IPS DF 6.9 (cell line): ENCODE data around the gene ANKRD11.

ENCODE experiments used
- DNase-seq: peaks from one replicate; pipeline ENCODE4 v3.0.0-alpha.2; 2013; ENCODE audit warnings: low read depth, low spot score
- H3K27ac ChIP-seq: one replicate; pipeline ENCODE4 v1.5.1; 2013; ENCODE audit warnings: low read length, control low read depth
- H3K27me3 ChIP-seq: 2 replicates; pipeline ENCODE4 v1.6.1; 2013; ENCODE audit warnings: mild to moderate bottlenecking, low read length; ENCODE audit not compliant: control insufficient read depth, insufficient read depth
- H3K36me3 ChIP-seq: 2 replicates; pipeline ENCODE4 v1.6.1; 2013; ENCODE audit warnings: low read length; ENCODE audit not compliant: control insufficient read depth, insufficient read depth
- H3K4me1 ChIP-seq: 2 replicates; pipeline ENCODE4 v1.6.1; 2013; ENCODE audit warnings: low read length; ENCODE audit not compliant: control insufficient read depth, insufficient read depth
- H3K4me3 ChIP-seq: 2 replicates; pipeline ENCODE4 v1.5.1; 2013; ENCODE audit warnings: mild to moderate bottlenecking, low read length
- H3K9me3 ChIP-seq: 2 replicates; pipeline ENCODE4 v1.6.1; 2013; ENCODE audit warnings: low read length, inconsistent platforms; ENCODE audit not compliant: control insufficient read depth, insufficient read depth
- WGBS: extraction: QIAGEN DNeasy Blood & Tissue Kit; methylation state at CpG from one replicate; pipeline ENCODE4 v1.1.7; 2013; ENCODE audit warnings: mixed read lengths, missing lambda C conversion rate; ENCODE audit not compliant: insufficient read length, insufficient coverage; 5-methylcytosine and 5-hydroxymethylcytosine counted together

ANKRD11 gene

DNA sequence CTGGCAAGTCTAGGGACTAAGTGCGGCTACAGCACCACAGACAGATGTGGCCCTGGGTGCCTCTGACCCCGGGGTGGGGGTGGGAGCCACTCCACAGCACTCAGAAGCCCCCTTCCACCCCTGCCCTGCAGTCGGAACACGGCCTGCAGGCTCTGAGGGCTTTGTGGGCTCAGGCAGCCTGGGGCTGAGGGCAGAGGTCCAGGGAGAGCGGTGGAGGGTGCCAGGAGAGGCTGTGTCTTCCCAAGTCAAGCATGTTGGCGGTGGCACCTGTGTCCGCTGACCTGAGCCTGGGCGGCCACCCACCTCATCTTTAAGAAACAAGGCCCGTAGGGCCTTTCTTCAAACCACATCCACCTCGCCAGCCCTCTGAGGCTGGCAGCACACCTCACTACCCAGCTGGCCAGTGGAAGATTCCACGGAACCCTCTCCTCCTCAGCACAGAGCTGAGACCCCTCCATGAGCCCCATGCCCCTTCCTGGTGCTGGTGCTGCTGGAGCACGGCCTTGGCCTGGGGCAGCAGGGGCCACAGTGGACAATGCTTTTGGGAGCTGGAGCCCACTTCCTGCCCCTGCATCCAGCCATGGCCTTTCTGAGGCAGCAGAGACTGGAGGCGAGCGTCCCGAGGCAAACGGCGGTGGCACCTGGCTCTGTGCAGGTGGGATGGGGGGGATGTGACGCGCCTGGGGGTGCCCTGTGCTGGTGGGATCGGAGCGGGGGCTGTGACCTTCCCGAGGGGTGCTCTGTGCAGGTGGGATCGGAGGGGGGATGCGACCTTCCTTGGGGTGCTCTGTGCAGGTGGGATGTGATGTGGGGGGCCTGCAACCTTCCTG is 195.1 kb downstream of the ANKRD11 start:
- Histone ChIP-seq H3K9me3 (no peaks in the 10 kb centered on the region), H3K4me3 (no peak overlapping the region), H3K27ac (no peak overlapping the region), H3K27me3 (no peaks in the 10 kb centered on the region), H3K36me3 (no peaks in the 10 kb centered on the region; the same call in 1 of the 2 replicates), H3K4me1 (peaks cover 27% of the 10 kb centered on the region)
- no peak for DNase-seq
- WGBS: no CpG with 5 or more reads among the region's 24 CpGs

DNA sequence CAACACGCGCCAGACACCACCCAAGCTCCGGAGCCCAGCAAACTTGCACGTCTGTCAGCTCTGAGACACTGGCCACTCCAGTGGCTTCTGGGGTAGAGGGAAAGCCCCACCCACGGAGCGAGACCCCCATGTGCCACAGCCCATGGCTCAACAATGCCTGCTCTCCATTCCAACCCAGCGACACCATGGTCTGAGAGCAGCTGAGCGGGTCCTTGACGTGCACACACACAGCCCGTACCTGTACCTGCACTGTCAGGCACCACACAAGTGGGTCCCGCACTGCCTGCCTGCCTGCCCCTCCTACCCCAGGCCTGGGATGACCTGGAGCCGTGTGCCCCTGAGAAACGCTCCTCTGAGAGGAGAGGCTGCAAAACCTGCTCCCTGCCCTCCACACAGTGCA is 195.9 kb downstream of the ANKRD11 start:
- Histone ChIP-seq H3K27ac (no peak overlapping the region), H3K36me3 (no peaks in the 10 kb centered on the region; the same call in 1 of the 2 replicates), H3K27me3 (no peaks in the 10 kb centered on the region), H3K4me3 (no peak overlapping the region), H3K4me1 (peaks cover 28% of the 10 kb centered on the region), H3K9me3 (no peaks in the 10 kb centered on the region)
- no CpG with 5 or more reads among the region's 13 CpGs for WGBS
- DNase-seq: no peak

DNA sequence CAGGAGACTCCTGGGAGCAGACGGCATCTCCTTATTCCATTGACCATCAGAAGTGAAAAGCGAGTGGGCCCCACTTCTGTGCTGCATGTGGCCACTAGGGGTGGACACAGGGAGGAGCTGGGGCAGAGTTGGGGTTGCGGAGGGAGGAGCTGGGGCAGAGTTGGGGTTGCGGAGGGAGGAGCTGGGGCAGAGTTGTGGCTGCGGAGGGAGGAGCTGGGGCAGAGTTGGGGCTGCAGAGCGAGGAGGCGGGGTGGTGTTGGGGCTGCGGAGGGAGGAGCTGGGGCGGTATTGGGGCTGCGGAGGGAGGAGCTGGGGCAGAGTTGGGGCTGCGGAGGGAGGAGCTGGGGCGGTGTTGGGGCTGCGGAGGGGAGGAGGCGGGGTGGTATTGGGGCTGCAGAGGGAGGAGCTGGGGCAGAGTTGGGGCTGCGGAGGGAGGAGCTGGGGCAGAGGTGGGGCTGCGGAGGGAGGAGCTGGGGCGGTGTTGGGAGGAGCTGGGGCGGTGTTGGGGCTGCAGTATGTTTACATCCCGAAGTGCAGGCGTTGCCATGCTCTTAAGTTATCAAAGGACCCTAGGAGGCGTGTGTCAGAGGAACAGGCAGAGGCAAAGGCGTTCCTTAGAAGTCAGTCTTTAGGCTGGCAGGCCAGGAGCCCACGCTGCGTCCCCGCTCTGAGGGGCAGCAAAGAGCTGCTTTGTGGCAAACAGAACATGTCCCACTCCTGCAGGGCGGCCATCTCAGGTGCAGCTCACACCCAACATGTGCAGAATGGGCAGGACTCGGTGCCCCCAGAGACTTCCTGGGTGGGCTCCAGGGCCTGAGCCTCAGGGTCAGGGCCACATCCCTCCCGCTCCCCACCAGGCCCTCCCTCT is 196.9 kb downstream of the ANKRD11 start:
- no peak overlapping the region for H3K4me3 ChIP-seq
- H3K9me3 ChIP-seq: no peaks in the 10 kb centered on the region
- WGBS: no CpG with 5 or more reads among the region's 28 CpGs
- no peak overlapping the region for H3K27ac ChIP-seq
- peaks cover 1% of the 10 kb centered on the region; the same call in 1 of the 2 replicates for H3K36me3 ChIP-seq
- peaks cover 28% of the 10 kb centered on the region for H3K4me1 ChIP-seq
- no peak for DNase-seq
- no peaks in the 10 kb centered on the region for H3K27me3 ChIP-seq

DNA sequence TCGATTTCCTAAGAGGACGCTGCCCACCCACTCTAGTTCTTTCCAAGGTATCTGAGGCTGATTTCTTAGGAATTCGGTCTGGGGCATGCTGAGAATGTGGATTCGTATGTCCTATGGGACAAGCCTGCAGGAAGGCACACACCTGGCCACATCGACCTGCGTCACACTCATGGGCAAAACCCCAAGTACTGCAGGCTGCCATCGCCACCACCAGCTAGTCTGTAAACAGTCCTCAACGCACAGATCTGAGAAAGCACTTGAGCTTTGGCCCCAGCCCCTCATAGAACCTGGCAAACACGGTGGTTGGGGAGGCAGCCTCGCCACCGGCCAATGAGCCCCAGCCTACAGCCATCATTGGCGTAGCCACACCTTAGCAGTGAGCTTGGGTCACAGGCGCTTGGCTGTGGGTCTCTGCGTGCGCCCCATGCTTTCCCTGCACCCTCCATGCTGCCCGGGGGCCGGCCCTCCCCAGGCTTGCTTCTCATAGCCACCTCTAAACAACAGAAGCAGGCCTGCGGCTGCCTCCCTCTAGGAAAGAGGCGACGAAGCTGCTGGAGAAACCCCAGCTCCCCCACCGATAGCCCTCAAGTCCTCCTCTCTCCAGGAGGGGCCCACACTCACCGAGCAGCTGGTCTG is 197.8 kb downstream of the ANKRD11 start:
- H3K4me3 ChIP-seq: no peak overlapping the region
- H3K27ac ChIP-seq: no peak overlapping the region
- no CpG with 5 or more reads among the region's 22 CpGs for WGBS
- H3K9me3 ChIP-seq: no peaks in the 10 kb centered on the region
- peaks cover 28% of the 10 kb centered on the region for H3K4me1 ChIP-seq
- peaks cover 11% of the 10 kb centered on the region for H3K36me3 ChIP-seq
- DNase-seq: no peak
- no peaks in the 10 kb centered on the region for H3K27me3 ChIP-seq

DNA sequence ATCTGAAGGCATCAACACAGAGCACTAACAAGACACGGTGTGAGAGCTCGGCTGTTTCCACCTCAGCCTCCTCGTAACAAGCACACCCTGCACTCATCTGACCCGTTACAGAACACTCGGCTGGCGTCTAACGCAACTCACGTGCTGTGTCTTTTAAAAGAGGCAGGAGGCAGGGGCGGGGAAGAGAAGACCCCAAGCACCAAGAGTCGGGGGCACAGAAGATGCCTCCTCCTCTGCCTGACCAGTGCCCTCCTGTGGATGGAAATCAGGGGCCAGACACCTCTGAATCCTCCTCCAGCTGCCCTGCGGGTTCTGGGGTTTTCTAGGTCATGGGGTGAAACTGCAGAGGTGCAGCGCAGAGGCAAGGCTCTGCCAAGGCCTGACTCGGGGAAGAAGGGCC is 198.6 kb downstream of the ANKRD11 start:
- Histone ChIP-seq H3K27ac (peak overlapping the region; percentile 10), H3K27me3 (no peaks in the 10 kb centered on the region), H3K4me3 (no peak overlapping the region), H3K36me3 (peaks cover 11% of the 10 kb centered on the region), H3K4me1 (peaks cover 27% of the 10 kb centered on the region), H3K9me3 (no peaks in the 10 kb centered on the region)
- no peak for DNase-seq
- no CpG with 5 or more reads among the region's 13 CpGs for WGBS

DNA sequence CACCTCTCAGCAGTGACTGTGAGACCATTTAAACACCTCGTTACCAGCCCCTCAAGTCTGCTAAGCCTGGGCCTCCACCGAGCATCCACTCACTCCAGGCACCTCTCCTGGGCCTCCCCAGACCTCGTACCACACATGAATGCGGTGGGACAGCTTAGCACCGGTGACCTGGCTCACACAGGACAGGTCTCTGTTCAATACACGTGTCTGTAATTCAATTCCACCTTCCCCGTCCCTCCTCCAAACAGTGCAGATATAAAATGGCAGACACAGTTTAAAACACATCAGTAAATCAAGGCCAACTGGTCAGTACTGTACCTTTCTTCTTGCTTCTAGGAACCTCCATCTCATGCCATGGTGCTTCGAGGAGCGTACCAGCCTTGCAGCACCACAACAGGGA is 199.0 kb downstream of the ANKRD11 start:
- peak overlapping the region; percentile 10 for H3K27ac ChIP-seq
- H3K4me1 ChIP-seq: peaks cover 26% of the 10 kb centered on the region
- H3K4me3 ChIP-seq: no peak overlapping the region
- WGBS: no CpG with 5 or more reads among the region's 9 CpGs
- no peaks in the 10 kb centered on the region for H3K27me3 ChIP-seq
- peaks cover 12% of the 10 kb centered on the region for H3K36me3 ChIP-seq
- H3K9me3 ChIP-seq: no peaks in the 10 kb centered on the region
- no peak for DNase-seq

DNA sequence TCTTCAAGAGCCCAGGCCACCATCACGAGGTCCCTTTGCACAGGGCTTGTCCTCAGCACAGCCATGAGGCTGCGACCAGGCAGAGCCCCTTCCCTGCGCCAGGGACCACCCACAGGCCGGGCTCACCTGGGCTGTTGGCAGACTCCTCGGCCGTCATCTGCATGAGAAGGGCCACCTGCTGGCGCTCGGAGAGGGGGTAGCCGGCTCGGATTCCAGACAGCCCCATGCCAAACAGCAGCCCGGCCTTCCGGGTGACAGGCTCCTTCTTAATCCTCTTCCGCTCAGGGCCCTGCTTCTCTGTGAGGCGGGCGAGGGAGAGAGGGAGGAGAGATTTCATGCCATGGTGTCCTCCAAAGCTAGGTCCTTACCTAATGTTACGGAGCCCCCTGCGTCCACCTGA is 199.5 kb downstream of the ANKRD11 start:
- Histone ChIP-seq H3K4me1 (peaks cover 26% of the 10 kb centered on the region), H3K27ac (no peak overlapping the region)
- no CpG with 5 or more reads among the region's 17 CpGs for WGBS

DNA sequence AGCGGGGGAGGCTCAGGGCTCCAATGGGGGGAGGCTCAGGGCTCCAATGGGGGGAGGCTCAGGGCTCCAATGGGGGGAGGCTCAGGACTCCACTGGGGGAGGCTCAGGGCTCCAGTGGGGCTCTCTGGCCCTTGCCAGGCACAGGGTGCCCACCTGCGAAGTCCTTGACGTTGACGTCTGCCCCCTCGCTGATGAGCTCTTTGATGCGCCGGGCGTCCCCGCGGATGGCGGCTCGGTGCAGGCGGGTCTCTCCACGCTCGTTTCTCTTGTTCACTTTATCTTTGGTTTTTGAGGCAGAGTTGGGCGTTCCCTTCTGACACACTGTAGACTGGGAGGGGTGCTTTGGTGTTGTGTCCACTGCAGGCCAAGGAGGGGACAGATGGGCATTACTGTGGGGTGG is 199.9 kb downstream of the ANKRD11 start:
- H3K4me3 ChIP-seq: no peak overlapping the region
- no CpG with 5 or more reads among the region's 16 CpGs for WGBS
- no peak for DNase-seq
- H3K27me3 ChIP-seq: no peaks in the 10 kb centered on the region
- no peak overlapping the region for H3K27ac ChIP-seq
- H3K36me3 ChIP-seq: peaks cover 21% of the 10 kb centered on the region
- no peaks in the 10 kb centered on the region for H3K9me3 ChIP-seq
- H3K4me1 ChIP-seq: peaks cover 26% of the 10 kb centered on the region

More for the DNA sequence above, 199.5 kb downstream of the ANKRD11 start:
- DNase-seq: peak; percentile 86
- Histone ChIP-seq H3K27me3 (no peaks in the 10 kb centered on the region), H3K4me3 (no peak overlapping the region), H3K36me3 (peaks cover 16% of the 10 kb centered on the region), H3K9me3 (no peaks in the 10 kb centered on the region)

DNA sequence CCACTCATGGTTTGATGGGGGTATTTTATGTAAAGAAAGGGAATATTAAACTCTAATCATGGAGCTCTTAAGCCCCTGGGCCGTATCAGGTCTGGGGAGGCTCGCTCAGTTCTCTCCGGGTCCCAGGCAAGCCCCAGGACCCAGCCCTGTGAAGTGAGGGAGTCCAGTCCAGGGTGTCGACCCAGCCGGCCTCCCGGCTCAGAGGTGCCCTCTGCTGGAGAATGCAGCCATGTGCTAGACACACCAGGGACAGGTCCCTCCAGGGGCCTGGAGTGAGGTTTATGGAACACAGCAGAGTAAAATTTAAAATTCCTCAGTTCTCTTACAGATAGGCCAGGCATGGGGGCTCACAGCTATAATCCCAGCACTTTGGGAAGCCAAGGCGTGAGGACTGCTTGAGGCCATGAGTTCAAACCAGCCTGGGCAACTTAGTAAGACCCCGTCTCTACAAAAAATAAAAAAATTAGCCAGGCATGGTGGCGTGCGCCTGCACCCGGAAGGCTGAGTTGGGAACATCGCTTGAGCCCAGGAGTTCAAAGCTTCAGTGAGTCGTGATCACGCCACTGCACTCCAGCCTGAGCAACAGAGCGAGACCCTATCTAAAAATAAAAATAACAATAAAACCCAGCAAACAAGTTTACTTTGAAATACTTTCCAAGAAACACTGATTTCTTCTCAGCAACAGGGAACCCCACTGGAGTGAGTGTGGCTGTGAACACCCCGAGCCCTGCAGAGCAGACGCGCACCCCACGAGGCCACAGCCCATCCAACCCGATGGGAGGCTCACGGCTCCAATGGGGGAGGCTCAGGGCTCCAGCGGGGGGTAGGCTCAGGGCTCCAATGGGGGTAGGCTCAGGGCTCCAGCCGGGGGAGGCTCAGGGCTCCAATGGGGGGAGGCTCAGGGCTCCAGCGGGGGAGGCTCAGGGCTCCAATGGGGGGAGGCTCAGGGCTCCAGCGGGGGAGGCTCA is 200.6 kb downstream of the ANKRD11 start:
- peak; percentile 76 for DNase-seq
- Histone ChIP-seq H3K27me3 (no peaks in the 10 kb centered on the region), H3K4me1 (peaks cover 22% of the 10 kb centered on the region), H3K27ac (no peak overlapping the region), H3K9me3 (no peaks in the 10 kb centered on the region), H3K4me3 (no peak overlapping the region), H3K36me3 (peaks cover 28% of the 10 kb centered on the region)
- WGBS: no CpG with 5 or more reads among the region's 25 CpGs
